Adrenal gland (tissue), 12 donors: ENCODE results near the gene BICDL1. TPM values are rescaled to one million over a fixed set of nuclear protein-coding genes. Genes with fewer than 3 reads are reported as not detected.

ENCODE experiments used
- DNase-seq, 7 donors: peaks; one replicate each; pipeline ENCODE4 v3.0.0-alpha.2; 2019 to 2020
- H3K27ac ChIP-seq, 5 donors: fragments of 200-600 bp; sonication (generic) in 4 of 5; 1 replicate in 3 of 5; 2 replicates in 2 of 5; pipeline versions ENCODE4 v1.5.1 to v1.8.0; 2016 to 2020; ENCODE audit warnings: mild to moderate bottlenecking in 1 of 5
- H3K27me3 ChIP-seq: fragments of 200-600 bp; 2 replicates; pipeline ENCODE4 v1.8.0; 2021
- H3K36me3 ChIP-seq, 2 donors: fragments of 200-600 bp; replicated peaks in 1 of 2; 1 replicate in 1 of 2; 2 replicates in 1 of 2; pipeline versions ENCODE4 v1.5.1 to v1.8.0; 2018 to 2022
- H3K4me1 ChIP-seq, 2 donors: fragments of 200-600 bp; replicated peaks in 1 of 2; 1 replicate in 1 of 2; 2 replicates in 1 of 2; pipeline versions ENCODE4 v1.5.1 to v1.8.0; 2018 to 2021
- H3K4me3 ChIP-seq, 4 donors: fragments of 200-600 bp; sonication (generic) in 3 of 4; one replicate each; pipeline ENCODE4 v1.5.1; 2016 to 2018
- H3K9me3 ChIP-seq, 3 donors: fragments of 200-600 bp; sonication (generic) in 1 of 3; replicated peaks in 1 of 3; 1 replicate in 2 of 3; 2 replicates in 1 of 3; pipeline versions ENCODE4 v1.5.1 to v1.8.0; 2016 to 2021
- CTCF ChIP-seq, 6 experiments: fragments of 450-650 bp in 4 of 6; fragments of 200-600 bp in 2 of 6; sonication (generic) in 1 of 6; IDR thresholded peaks; 1 replicate in 5 of 6; 2 replicates in 1 of 6; pipeline versions ENCODE4 v1.5.1 to v1.8.0; 2016 to 2021; ENCODE audit warnings: antibody characterized with exemption in 6 of 6, mild to moderate bottlenecking in 2 of 6, moderate library complexity in 1 of 6
- POLR2A ChIP-seq, 2 donors: fragments of 450-650 bp; IDR thresholded peaks; one replicate each; pipeline ENCODE4 v1.6.1; 2017; ENCODE audit warnings: antibody characterized with exemption in 2 of 2, mild to moderate bottlenecking in 2 of 2, moderate library complexity in 1 of 2
- WGBS, 4 donors: extraction: QIAGEN DNeasy Blood & Tissue Kit in 2 of 4; methylation state at CpG; one replicate each; pipeline versions ENCODE4 v1.1.5 to v1.1.7; 2013 to 2017; 5-methylcytosine and 5-hydroxymethylcytosine counted together
- intact Hi-C, 2 donors: fragments of 100-400 bp; cut with DNase I; formaldehyde crosslinking; loops; one replicate each; pipeline versions ENCODE4 v1.14.1 to v1.15.0; 2022 to 2023
- polyA plus RNA-seq, 3 donors: library from polyadenylated mRNA; stranded (reverse); fragments of 200-250 nt in 2 of 3; fragments of 350-450 nt in 1 of 3; fragmentation: Illumina TruSeq in 1 of 3; extraction: RNeasy Lipid Tissue Mini Kit (QIAGEN cat#74804) in 1 of 3; gene quantifications; one replicate each; pipeline ENCODE4 v1.2.3, GENCODE V29; 2013 to 2014
- small RNA-seq, 2 donors: library from RNA; depleted of rRNA; stranded (forward); fragments of <200 nt; gene quantifications; one replicate each; pipeline ENCODE3, GENCODE V24; 2016
- total RNA-seq, 9 donors: library from RNA; depleted of rRNA in 4 of 9; stranded (reverse); fragments of >200 nt in 4 of 9; fragments of 120-200 nt in 1 of 9; fragmentation: NEBNext Ultra II Directional in 1 of 9; extraction: Animal tissue kit (Norgen Biotek cat#: 25700) in 1 of 9; gene quantifications; one replicate each; pipeline versions ENCODE4 v1.1.0 to v1.2.4, GENCODE V29; 2013 to 2023
- donor health status: healthy with polysubstance abuse.
- donor health status: Bipolar disorder and iron deficiency.
- donor health status: DM: yes; HTN: yes; CAD: no.
- donor health status: DM: no; HTN: no; CAD: no.
- donor health status: DM: no; HTN: no; CAD: no.
- donor health status: DM: yes; HTN: yes; CAD: no.

The BICDL1 gene
- total and polyA plus RNA-seq, 12 donors, result 0.35 to 24.0 (median 2.7) TPM

DNA sequence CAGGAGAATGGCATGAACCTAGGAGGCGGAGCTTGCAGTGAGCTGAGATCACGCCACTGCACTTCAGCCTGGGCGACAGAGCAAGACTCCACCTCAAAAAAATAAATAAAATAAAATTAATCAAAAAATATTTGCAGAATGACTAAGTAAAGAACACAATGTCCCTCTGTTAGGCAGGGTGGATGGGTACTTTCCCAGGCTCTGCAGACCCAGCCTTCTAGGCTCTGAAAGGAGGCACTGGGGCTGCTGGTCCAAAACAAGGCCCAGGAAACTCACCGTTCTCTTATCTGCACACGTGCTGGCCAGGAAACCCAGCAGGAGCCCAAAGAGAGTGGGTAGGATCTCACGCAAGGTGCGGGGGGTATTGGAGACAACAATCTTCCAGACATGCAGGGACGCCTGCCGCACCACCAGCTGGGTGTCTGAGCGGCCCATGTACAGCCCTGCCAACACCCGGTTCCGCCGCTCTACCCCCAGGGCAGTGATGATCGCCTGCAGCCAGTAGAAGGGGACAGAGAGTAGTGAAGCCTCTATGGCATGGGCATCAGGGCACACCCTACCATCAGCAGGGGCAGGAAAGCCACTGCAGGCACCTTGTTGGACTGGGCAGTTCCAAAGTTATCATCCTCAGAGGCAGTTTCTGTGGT lies 153.3 kb downstream of the BICDL1 start:
- Histone ChIP-seq H3K4me1 (no peaks in the 10 kb centered on the region), H3K36me3 (peaks cover 0 to 100% of the 10 kb centered on the region in 2 donors), H3K27ac (no peak overlapping the region), H3K4me3 (no peak overlapping the region), H3K27me3 (no peaks in the 10 kb centered on the region), H3K9me3 (no peaks in the 10 kb centered on the region)
- 93 to 98% (median 96%) methylated on average over 7 to 14 of the region's 14 CpGs for WGBS, 4 donors
- intact Hi-C loops, result no loop called here
- no peak for TF ChIP-seq CTCF (IDR thresholded peaks at IDR 0.05)
- no peak for TF ChIP-seq POLR2A (IDR thresholded peaks at IDR 0.05)
- DNase-seq, result no peak

Small RNAs within 50 kb of the gene (small RNA-seq; reads per million reads assigned to genes)
- gene AC004812.1, result 0 reads per million in 2 donors

Other genes with a start within 250 kb of the BICDL1 start
- 10 to 100 TPM in 8 of 9 donors, 1 to 10 TPM in 1; 4.3 to 65.9 (median 23.1) TPM for gene CIT, start 111.9 kb upstream of the BICDL1 start, total RNA-seq
- 10 to 100 TPM in 2 of 3 donors, 1 to 10 TPM in 1; 5.9 to 24.9 (median 13.3) TPM for gene CIT, start 111.9 kb upstream of the BICDL1 start, polyA plus RNA-seq
- 10 to 100 TPM; 18.1 to 49.5 (median 32.6) TPM for gene RAB35, start 127.5 kb downstream of the BICDL1 start, total RNA-seq
- gene RAB35, start 127.5 kb downstream of the BICDL1 start, polyA plus RNA-seq, result 10 to 100 TPM; 13.5 to 30.6 (median 20.5) TPM
- 10 to 100 TPM; 42.4 to 98.5 (median 56.1) TPM for gene GCN1, start 205.5 kb downstream of the BICDL1 start, total RNA-seq
- 10 to 100 TPM; 22.0 to 31.3 (median 25.3) TPM for gene GCN1, start 205.5 kb downstream of the BICDL1 start, polyA plus RNA-seq
- gene RPLP0, start 211.9 kb downstream of the BICDL1 start, total RNA-seq, result 1,000 to 10,000 TPM; 1,495 to 3,084 (median 1,836) TPM
- gene RPLP0, start 211.9 kb downstream of the BICDL1 start, polyA plus RNA-seq, result 1,000 to 10,000 TPM; 1,257 to 2,060 (median 2,032) TPM